ENCODE measurements around the gene ABCC4. TPM values are rescaled to one million over a fixed set of nuclear protein-coding genes. Genes with fewer than 3 reads are reported as not detected.

ABCC4 gene
- total and polyA plus RNA-seq, 8 donors = 0.80 to 8.7 (median 4.1) TPM

DNA sequence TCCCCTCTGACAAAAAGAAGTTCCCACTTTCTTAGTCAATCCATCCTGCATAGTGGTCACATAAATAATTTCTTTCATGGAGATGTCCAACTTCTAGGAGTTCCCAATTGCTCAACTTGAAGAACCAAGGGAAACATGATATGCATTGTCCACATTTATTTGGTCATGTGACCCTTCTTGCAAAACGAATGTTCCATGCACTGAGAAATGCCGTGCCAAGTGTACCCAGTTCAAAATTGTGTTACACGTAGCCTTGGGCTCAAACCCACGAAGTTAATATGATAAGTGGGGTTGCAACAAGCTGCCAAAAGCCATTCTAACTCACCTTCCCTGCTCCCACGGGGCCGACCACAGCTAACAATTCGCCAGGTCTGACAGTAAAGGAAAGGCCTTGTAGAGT, 113.1 kb downstream of the ABCC4 start:
- DNase-seq (no peak), ATAC-seq (no peak), FAIRE-seq (no peak)
- TF ChIP-seq, protein P1, sequence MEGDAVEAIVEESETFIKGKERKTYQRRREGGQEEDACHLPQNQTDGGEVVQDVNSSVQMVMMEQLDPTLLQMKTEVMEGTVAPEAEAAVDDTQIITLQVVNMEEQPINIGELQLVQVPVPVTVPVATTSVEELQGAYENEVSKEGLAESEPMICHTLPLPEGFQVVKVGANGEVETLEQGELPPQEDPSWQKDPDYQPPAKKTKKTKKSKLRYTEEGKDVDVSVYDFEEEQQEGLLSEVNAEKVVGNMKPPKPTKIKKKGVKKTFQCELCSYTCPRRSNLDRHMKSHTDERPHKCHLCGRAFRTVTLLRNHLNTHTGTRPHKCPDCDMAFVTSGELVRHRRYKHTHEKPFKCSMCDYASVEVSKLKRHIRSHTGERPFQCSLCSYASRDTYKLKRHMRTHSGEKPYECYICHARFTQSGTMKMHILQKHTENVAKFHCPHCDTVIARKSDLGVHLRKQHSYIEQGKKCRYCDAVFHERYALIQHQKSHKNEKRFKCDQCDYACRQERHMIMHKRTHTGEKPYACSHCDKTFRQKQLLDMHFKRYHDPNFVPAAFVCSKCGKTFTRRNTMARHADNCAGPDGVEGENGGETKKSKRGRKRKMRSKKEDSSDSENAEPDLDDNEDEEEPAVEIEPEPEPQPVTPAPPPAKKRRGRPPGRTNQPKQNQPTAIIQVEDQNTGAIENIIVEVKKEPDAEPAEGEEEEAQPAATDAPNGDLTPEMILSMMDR (IDR thresholded peaks at IDR 0.05) = no peak
- no peak overlapping the region for H3K27ac ChIP-seq
- no peaks in the 10 kb centered on the region for H3K27me3 ChIP-seq
- intact Hi-C loops (cut with DNase I) = loop anchor here in 1 of 3 donors (10.0 kb wide), 1 partner anchor 217 kb away; no protein-coding TSS in a partner anchor
- WGBS, 2 donors = 51 to 72% methylated on average over 7 of the region's 7 CpGs
- no peak overlapping the region for H3K4me3 ChIP-seq
- H3K9me3 ChIP-seq = no peaks in the 10 kb centered on the region
- H3K36me3 ChIP-seq = no peaks in the 10 kb centered on the region
- no peaks in the 10 kb centered on the region for H3K4me1 ChIP-seq

DNA sequence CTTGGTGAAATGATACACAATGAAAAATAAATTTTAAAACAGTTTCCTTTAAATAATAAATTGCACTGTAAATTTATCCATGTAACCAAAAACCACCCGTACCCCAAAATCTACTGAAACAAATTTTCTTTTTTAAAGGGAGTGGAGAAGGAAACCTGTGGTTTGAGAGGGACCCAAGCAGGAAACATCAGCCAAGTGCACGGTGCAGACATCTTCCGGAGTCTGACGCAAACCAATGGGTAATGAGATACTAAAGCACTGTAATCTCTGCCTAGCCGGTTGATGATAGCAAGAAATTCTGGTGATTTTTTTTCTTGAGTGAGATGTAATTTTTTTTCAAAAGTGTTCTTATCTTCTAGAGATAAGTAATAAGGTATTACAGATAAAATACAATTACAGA, 115.4 kb downstream of the ABCC4 start:
- intact Hi-C loops (cut with DNase I) = loop anchor here in 1 of 3 donors (10.0 kb wide), 1 partner anchor 219 kb away; no protein-coding TSS in a partner anchor
- Histone ChIP-seq H3K27ac (no peak overlapping the region), H3K4me1 (peaks cover 0 to 5% (median 3%) of the 10 kb centered on the region in 3 donors), H3K27me3 (no peaks in the 10 kb centered on the region), H3K36me3 (no peaks in the 10 kb centered on the region), H3K9me3 (no peaks in the 10 kb centered on the region), H3K4me3 (no peak overlapping the region)
- ATAC-seq (no peak), FAIRE-seq (no peak), DNase-seq (no peak)
- TF ChIP-seq, protein P1 (IDR thresholded peaks at IDR 0.05) = no peak
- WGBS, 2 donors = 87 to 90% methylated on average over 5 of the region's 5 CpGs

DNA sequence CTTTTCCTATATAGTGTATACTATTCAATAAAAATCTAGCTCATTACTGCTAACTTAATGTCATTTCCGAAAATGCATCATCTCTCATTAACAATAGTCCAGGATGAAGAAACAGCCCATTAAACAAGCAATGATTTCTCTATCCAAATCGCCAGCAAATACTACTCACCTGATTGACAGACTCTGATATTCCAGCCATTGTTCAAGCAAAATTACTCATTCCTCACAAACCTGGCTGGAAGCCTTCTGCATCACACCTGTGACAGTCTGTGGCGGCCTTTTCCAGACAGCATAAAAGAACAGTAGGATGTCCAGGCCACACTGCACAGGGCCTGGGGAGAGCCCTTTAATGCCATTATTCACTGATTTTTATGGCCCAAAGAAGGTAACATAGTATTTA, 115.9 kb downstream of the ABCC4 start:
- DNase-seq (no peak), ATAC-seq (no peak), FAIRE-seq (no peak)
- H3K27me3 ChIP-seq = no peaks in the 10 kb centered on the region
- WGBS, 2 donors = 76 to 80% methylated on average over 3 of the region's 3 CpGs
- H3K9me3 ChIP-seq = no peaks in the 10 kb centered on the region
- no peak overlapping the region for H3K27ac ChIP-seq
- H3K36me3 ChIP-seq = no peaks in the 10 kb centered on the region
- TF ChIP-seq, protein P1 (IDR thresholded peaks at IDR 0.05) = no peak
- H3K4me3 ChIP-seq = no peak overlapping the region
- intact Hi-C loops (cut with DNase I) = loop anchor here in 1 of 3 donors (10.0 kb wide), 1 partner anchor 219 kb away; no protein-coding TSS in a partner anchor
- H3K4me1 ChIP-seq = peaks cover 0 to 10% (median 8%) of the 10 kb centered on the region in 3 donors

DNA sequence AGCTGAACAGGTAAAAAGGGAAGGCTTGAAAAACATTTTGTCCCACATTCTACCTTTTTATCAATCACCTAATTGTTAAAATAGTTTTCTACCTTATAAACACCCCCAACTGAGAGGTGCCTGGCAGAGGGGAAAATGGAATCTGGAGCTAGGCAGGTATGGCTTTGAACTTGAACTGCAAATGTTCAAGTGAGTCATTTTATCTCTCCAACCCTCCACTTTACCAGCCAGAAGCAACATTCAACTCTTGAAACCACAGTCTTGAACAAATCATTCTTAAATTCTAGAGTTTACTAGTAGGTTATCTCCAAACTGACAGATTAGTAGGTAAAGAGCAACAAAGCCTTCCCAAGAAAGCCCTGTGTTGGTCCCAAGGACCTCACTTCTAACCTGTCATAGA, 116.9 kb downstream of the ABCC4 start:
- no peak for ATAC-seq

More for the DNA sequence above, 116.9 kb downstream of the ABCC4 start:
- intact Hi-C loops (cut with DNase I) = loop anchor here in 1 of 3 donors (10.0 kb wide), 1 partner anchor 220 kb away; no protein-coding TSS in a partner anchor
- Histone ChIP-seq H3K36me3 (no peaks in the 10 kb centered on the region), H3K27ac (no peak overlapping the region), H3K4me3 (no peak overlapping the region), H3K4me1 (peaks cover 0 to 10% (median 8%) of the 10 kb centered on the region in 3 donors), H3K27me3 (no peaks in the 10 kb centered on the region), H3K9me3 (no peaks in the 10 kb centered on the region)
- no peak for FAIRE-seq
- no peak for DNase-seq
- TF ChIP-seq, protein P1 (IDR thresholded peaks at IDR 0.05) = no peak
